H4 (cell line): ENCODE measurements around the gene DLG2. TPM values are rescaled to one million over a fixed set of nuclear protein-coding genes. Genes with fewer than 3 reads are reported as not detected.

Source experiments
- DNase-seq: peaks from one replicate; pipeline ENCODE4 v3.0.0-alpha.2; 2015; ENCODE audit warnings: low spot score
- total RNA-seq: library from RNA; depleted of rRNA; stranded (reverse); fragments of >200 nt; shearing (Covaris generic); gene quantifications from 2 replicates; pipeline ENCODE4 v1.2.3, GENCODE V29; 2014

The DLG2 gene
- total RNA-seq, 1 experiment from 2014 or later = 2.6 TPM

DNA sequence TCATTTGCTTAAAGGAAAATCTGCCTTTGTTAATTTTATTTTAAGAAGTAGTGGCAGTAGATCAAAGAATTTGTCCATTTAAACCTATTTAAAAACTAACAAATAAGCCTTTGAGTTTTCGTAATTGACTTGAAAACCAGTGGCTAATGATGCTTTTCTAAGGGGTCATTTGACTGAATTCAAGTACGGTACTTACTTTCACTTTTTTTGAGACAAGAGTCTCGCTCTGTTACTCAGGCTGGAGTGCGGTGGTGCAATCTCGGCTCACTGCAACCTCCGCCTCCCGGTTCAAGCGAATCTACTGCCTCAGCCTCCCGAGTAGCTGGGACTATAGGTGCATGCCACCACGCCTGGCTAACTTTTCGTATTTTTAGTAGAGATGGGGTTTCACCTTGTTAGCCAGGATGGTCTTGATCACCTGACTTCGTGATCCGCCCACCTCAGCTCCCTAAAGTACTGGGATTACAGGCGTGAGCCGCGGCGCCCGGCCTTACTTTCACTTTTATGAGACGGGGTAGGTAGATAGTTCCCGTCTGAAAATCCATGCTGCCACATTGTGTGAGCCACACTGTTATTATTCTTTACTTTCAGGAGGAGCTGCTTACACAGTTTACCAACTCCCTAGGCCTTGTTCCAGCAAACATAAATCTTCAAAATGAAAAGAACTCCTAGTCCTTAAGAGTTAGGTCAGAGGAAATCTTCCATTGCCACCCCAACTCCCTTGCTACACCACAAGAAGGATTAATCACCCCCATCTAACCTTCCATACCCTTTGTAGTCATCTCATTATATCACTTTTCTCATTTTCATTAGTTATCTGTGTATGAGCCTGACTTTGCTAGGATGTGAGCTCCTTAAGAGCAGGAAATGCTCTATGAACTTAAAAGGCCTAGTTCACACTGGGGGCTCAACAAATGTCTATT, 1414.4 kb downstream of the DLG2 start:
- DNase-seq = peak; percentile 63

DNA sequence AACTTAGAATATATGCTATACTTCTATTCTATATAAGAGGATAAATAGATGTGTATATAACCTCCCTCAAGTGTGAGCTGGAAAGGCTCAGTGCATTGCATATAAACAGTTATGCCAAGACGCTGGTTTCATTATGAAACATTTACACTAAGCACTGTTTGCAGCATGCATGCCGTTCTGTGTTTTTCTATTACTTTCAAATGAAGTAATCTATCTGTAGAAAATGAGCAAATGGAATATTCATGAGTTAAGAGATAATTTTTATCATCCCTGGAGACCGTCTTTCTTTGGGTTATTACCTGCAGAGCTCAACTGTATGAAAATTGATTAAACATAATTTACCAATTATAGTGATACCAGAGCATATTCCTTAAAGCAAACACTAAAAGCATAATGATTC, 1415.2 kb downstream of the DLG2 start:
- DNase-seq = no peak

DNA sequence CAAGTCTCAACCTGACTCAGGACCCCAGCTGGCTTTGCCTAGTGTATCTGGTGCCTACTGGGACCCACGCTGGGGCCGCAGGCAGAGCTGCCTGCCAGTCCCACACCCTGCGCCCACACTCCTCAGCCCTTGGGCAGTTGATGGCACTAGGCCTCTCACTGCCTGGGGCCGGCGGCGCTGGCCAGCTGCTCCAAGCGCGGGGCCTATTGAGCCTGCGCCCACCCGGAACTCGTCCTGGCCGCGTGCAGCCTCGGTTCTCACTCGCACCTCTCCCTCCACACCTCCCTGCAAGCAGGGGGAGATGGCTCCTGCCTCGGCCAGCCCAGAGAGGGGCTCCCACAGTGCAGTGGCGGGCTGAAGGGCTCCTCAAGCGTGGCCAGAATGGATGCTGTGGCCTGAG, 1432.4 kb downstream of the DLG2 start:
- DNase-seq = no peak

DNA sequence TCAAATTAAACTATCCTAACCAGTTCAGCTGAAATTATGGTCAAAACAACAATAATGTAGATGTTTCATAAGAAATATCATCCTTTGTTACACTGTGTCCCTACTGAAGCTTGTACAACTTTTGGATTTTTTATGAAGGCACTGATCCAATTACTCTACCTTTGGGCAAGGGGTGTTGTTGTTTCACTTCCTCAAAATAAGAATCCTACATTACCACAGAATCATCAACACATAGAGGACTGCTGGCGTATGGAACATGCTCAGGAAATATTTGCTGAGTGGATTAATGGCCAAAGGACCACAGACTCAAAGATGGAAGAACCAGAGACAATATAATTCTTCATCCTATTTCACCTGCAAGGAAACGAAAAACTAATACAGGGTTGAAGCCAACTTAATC, 1433.4 kb downstream of the DLG2 start:
- no peak for DNase-seq

DNA sequence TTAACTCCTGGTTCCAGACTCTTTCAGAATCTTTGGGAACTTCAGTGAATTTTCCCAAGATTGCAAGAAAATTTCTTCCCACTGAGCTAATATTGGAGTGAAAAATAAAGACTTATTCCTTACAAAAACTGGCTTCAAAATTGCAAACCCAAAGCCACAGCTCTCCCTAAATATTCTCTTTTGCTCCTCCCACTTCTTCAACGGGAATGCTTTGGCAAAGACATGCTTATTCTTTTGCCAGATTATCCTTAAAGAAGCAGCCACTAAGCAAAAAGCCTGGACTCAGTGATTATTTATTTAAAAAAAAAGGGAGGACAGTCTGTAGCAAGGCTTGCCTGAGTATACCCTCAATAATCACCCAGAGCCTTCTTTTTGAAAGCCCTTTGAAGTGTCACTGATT, 1438.6 kb downstream of the DLG2 start:
- no peak for DNase-seq

DNA sequence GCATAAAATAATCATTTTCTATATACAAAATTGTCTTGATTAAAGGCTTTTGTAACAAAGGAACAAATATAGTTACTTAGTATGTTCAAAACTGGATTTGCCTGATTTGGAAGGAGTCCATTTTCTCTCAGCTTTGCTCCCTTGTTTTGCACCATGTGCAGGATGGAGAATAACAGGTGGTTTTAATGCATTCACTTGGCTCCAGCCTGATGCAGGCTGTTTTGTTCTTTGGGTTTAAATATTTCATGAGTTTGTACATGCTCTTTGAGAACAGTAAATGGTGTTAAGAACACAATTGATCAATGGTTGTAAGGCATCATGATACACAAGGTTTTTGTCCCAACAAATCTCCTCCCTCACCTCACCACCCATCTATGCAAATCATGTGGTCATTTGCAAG, 1454.1 kb downstream of the DLG2 start:
- no peak for DNase-seq

DNA sequence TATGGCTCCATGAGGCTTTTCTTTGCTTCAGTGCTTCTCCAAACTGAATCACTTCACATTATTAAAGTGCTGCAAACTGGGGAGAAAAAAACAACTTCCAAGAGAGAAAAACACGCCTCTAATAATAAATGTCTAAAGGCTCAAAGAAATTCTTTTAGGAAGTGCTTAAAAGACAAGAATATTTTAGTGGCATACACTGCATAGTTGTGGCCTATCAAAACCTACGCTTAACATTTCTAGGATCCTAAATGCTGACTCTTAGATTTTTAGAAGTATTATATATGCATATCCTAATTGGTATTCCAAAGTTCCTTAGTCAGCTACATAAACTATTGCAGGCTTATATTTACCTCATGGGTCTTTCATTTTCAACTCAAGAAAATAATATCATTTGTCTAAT, 1462.0 kb downstream of the DLG2 start:
- DNase-seq = no peak

DNA sequence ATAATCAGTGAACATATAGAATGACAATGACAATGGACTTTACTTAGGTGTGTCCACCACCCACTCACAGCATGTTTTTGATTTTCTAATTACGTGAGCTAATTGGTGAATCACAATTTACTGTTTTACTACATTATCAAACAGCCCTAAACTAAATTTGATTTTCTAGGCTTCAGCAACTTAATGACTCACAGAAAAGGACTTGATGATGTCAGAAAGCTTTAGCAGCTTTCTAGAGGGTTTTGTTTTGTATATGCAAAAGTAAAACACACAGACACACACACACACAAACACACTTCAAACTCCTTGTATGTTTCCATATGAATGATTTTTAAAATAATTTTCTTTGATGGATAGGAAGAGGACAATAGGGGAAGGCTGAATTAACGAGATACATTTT, 1462.4 kb downstream of the DLG2 start:
- no peak for DNase-seq

DNA sequence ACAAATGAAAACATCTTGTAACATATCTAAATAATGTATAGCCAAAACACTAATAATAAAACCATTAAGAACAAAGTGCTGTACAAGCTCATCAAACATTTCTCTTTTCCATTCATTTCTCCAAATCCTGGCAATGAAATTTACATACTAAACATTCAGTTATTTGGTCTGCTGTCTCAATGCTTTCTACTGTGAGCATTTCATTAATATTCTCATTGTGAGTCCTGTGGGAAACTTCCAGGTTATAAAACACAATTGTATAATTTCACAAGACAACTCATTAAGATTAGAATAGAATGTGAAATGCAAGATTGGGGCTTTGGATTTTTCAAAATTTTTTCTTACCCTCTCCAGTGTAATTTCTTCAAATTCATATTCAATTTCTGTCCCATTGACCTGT, 1464.0 kb downstream of the DLG2 start:
- DNase-seq = no peak

DNA sequence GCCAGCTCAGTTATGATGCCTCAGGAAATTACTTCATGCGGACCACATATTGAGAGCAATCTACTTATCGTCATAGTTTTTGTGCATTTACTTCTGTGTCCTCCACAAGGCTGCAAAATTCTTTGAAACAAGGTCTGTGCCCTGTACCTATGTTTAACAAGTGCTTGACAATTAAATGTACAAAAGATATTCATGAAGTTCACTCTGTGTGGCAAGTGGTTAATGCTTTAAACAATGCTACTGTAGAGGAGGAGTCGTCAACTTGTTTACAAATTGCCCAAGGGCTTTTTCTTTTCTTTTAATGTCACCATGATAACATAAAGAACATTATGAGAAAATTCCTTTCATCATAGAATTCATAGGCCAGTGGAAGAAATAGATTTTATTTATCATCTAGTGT, 1469.5 kb downstream of the DLG2 start:
- no peak for DNase-seq

DNA sequence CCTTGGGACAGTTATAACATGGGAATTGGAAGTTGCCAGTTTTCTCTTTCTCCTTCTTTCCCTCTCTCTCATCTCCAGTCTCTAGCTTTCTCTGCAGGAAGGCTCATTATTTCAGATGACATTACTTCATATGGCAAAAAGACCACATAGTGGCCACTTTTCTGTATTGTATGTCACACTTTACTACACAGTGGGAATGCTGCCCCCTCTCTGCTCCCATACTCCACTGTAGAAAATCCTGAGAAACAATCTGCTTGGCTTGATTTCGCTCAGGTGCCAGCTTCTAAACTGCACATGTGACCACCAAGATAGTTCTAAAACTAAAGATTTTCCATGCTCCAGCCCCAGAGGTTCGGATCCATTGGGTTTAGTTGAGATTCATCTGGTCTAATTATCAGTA, 1480.3 kb downstream of the DLG2 start:
- DNase-seq = no peak

DNA sequence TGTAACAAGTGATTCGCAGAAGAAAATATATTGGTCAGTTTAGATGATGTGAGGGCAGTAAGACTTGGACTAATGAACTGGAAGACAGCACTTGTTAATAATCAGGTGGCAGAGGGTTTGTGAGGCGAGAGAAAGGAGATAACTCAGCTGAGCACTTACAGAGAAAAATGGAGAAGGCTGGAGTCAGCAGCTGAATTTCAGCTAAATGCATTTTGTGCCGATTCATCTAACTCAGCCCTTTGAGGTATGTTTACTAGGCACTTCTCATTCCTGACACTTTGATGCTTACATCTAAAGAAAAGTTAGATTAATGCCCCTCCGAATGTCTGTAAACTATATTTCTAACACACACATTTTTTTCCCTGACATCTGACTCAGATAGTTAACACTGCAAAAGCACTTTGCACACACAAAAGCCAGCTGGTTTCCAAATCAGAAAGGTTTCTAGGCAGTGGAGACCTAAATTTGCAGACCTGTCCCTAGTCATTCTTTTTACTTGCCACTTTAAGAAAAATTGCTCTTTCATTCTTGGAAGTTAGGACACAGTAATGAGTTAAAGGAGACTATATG, 1481.4 kb downstream of the DLG2 start:
- no peak for DNase-seq

DNA sequence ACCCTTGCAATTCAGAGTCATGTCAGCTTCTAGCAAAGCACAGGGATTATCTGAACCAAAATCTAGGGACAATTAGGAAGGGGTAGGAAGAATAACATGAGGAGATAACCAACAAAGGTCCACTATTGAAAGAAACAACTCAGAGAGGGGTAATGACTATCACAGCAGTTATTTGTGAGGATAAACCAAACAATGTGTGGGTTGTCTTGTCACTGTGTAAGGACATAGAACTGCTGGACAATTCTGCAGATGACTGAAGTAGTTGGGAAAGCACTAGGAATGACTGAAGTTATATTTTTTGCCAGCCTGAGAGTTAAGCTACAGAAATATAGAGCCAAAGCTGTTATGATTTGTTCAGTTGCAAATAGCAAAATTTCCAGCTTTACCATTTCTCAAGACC, 1482.6 kb downstream of the DLG2 start:
- DNase-seq = no peak

DNA sequence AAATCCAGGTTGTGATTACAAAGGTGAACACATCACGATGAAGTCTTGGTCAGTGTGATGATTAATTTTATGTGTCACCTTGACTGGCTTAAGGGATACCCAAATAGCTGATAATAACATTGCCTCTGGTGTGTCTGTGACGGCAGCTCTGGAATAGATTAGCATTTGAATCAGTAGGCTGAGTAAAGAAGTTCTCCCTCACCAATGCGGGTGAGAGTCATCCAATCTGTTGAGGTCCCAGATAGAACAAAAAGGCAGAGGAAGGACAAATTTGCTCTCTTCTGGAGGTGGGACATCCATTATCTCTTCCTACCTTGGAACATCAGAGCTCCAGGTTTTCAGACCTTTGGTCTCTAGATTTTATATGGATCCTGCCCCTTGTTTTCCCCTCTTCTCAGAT, 1484.7 kb downstream of the DLG2 start:
- DNase-seq = no peak

DNA sequence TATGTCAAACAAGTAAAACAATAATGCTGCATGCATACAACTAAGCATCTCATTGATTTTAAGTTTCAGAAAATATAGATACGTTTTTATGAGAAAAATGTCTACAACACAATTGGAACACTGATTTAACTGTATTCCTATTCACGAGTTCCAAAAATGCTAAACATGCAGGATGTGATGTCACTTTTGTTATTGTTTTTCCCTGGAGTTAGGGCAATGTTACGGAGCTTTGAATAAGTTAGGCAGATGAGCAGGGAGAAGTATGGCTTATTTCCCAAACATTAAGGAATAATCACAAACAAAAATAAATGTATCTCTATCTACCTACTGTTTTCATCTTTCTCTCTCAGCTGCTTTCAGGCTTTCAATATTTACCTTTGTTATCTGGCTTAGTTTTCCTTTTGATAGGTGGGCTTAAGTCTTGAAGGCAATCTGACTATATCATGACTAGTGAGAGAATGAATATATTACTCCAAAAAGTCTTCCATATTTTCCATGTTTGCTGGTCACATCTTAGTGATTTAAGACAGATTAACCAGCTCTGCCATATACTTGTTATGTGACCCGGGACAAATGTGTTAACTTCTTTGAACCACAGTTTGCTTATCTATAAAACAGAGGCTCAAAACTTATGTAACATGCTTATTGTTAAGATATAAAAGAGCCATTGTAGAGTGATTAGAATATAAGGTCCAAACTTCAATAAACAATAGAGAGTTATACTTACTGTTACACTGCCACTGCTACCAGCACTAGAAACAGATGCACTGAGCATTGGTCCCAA, 1486.6 kb downstream of the DLG2 start:
- DNase-seq = no peak

DNA sequence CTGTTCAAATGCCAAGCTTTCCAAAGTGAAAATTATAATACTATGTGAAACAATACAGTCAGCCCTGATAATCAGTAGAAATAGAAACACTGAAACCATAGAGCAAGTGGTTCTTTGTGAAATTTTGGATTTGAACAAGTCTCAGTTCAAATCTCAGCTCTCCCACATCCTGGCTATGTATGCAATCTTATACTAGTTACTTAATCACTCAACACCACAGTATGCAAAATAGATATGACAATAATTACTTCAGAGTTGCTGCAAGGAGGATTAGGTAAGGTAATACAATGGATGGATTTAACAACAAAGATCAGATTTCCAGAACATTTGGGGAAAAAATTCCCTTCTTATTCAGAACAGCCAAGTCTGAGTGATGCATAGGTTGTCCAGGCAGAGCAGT, 1489.2 kb downstream of the DLG2 start:
- no peak for DNase-seq

DNA sequence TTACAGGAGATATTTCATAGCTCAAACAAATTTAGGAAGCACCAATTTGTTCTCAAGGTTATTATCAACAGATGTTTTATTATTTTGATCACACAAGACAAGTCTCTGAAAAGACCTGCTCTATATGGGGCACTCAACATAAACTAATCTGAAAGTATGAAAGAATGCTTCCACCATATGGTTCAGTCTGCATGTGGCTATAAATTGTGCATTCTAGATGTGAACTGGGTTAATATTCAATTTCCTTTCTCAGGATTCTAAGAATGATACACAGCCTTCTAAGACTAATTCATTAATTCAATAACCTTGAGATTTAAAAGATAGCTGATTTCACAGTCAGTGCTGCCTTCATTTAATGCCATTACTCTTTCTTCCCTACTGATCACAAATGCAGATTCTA, 1489.6 kb downstream of the DLG2 start:
- no peak for DNase-seq

DNA sequence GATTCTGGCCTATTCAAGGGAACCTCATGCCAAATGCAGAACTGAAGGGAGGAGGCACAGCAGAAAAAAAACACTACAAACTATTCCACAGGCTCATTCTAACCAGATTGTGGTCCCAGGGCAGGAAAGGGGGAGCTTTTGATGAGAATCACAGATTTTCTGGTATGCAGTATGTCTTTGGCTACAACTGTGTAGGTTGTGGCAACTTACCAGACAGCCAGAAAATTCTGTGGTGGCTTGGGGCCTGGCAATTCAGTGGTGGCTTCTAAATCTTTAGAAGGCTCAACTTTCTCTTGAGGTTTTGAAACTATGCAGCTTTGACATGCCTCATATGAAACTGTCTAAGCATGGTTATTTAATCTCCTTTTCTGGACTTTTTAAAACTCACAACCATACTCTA, 1490.2 kb downstream of the DLG2 start:
- DNase-seq = no peak

DNA sequence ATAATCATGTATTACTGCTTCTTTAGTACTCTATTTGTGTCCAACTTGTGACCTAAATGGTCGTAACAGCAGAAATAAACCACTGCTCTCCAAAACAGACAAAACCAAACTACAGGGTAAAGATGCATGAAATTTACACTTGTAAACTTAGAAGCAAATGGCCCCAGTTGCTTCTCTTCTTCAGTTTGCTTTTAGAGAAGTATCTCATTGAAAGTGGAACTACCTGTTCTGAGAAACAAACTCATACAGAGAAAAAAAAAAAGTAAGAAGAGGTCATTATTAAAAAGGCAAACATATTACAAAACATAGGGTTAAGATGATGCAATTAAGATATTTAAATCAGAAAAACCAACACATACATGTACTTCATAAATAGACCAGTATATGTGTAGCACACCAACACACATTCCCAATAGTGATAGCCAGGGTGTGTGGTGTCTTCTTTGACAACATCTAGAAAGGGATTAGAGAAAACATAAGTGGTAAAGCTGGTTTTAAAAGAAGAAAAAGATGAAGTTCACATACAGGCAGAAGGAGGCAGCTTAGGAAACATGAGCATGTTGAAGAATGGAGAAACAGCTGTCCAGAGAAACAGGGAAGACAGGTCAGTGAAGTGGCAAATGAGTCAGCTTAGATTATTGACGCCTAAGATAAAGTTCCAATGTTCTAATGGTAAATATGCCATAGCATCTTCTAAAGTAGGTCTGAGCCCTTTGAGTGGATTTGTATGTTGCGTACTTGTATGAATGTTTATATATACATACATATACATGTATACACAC, 1496.3 kb downstream of the DLG2 start:
- DNase-seq = no peak

DNA sequence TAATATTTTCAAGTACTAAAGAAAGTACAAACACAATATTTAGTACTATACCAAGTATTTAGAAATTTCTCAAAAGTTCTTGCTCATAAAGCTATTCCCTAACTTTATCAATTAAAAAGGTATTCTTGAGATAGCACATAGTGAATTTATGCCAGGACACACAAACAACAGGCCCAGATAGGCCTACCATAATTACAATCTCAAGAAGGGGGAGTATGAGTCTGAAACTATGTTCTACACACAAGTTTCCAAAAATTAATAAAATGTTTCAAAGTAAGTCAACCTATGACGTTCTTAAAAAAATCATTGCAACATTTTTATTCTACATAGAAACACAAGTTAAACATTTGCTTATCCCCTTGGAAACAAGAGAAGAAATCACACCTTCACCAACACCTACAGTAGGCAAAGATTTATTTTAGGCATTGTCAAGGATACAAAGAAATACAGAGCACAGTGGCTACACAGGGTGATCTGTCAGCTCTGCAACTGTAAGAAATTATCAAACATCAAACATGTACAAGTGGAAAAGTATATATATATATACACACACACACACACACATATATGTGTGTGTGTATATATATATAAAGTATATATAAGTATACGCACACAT, 1497.1 kb downstream of the DLG2 start:
- DNase-seq = no peak

DNA sequence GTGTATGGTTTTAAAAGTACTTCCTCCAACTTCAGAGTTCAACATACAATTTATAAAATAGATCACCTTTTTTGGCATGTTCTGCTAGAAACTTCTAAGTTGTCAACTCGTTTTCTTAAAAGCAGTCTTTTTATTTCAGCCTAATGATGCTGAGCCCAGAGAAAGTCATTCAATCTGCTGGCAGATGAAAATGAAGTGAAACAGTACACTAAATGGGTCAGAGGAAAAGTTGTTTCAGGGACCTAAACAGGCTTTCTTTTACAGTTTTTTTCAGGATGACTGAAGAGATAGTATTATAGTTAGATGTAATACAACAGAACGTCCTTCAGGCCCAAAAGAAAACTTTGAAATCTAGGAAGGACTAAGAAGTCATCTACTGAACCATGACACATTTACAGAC, 1498.3 kb downstream of the DLG2 start:
- DNase-seq = no peak

DNA sequence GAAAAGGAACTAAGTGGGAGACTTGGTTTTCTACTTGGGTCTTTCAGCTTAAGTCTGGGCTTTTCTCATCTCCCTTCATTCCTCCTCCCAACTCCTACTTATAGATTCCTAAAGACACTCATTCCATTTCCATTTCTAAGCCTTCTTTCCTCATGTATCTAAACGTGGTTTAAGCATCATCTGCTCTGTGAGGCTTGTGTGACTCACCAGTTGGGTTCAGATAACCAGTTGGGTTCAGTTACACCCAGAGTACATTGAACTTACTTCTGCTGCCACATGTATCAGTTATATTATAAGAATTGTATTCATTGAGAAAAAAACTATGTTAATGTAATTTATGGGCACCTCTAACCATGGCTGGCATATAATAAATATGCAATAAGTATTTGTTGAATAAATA, 1509.8 kb downstream of the DLG2 start:
- no peak for DNase-seq
